Progenitor cell of endocrine pancreas (in vitro differentiated cells): ENCODE results near the gene TNNC2. TPM values are rescaled to one million over a fixed set of nuclear protein-coding genes. Genes with fewer than 3 reads are reported as not detected.
"Not testable (repeated sequence)": the region's sequence is repeated elsewhere in the genome, so short reads cannot be mapped to it uniquely, and the experiment has no call there.

Experiments used
- DNase-seq: peaks from one replicate; pipeline ENCODE4 v3.0.0; 2021; ENCODE audit warnings: low spot score; ENCODE audit not compliant: unreplicated experiment
- H3K27ac Mint-ChIP-seq: 2 replicates; pipeline ENCODE4 v1.8.0; 2021; ENCODE audit warnings: mild to moderate bottlenecking, moderate library complexity, mixed read lengths
- H3K27me3 Mint-ChIP-seq: 2 replicates; pipeline ENCODE4 v1.8.0; 2021; ENCODE audit warnings: mixed read lengths
- H3K36me3 Mint-ChIP-seq: 2 replicates; pipeline ENCODE4 v1.8.0; 2022; ENCODE audit warnings: mixed read lengths; ENCODE audit not compliant: insufficient read depth
- H3K4me1 Mint-ChIP-seq: 2 replicates; pipeline ENCODE4 v1.8.0; 2021; ENCODE audit warnings: low read depth, mixed read lengths
- H3K4me3 Mint-ChIP-seq: 2 replicates; pipeline ENCODE4 v1.8.0; 2021; ENCODE audit warnings: low read depth, mild to moderate bottlenecking, moderate library complexity, mixed read lengths
- H3K9me3 Mint-ChIP-seq: 2 replicates; pipeline ENCODE4 v1.8.0; 2021; ENCODE audit warnings: low read depth, mixed read lengths
- long read RNA-seq: library from polyadenylated mRNA; unstranded; transcript quantifications from one replicate; pipeline ENCODE4 v2.0.0, GENCODE V29; 2020
- total RNA-seq: library from RNA; stranded (reverse); gene quantifications from 2 replicates; pipeline ENCODE4 v1.2.1, GENCODE V29; 2021
- TF ChIP-seq, protein P1 (sequence below): fragments of 200-600 bp; sonication (generic); IDR thresholded peaks from one replicate; pipeline ENCODE4 v1.5.0; 2021; ENCODE audit warnings: antibody characterized with exemption, mild to moderate bottlenecking; ENCODE audit not compliant: unreplicated experiment

TNNC2 gene
- 0.67 TPM in 1 of 2 replicates, not detected in the other for total RNA-seq
- long read RNA-seq: 0 reads

GRCh38 chr20:45827030-45827652, at the start of gene TNNC2:
TSS of gene TNNC2 (minus strand) at chr20:45827312. CDS start at chr20:45827248, 64 bp downstream.
- no peaks in the 10 kb centered on the region for H3K9me3 Mint-ChIP-seq
- TF ChIP-seq, protein P1, sequence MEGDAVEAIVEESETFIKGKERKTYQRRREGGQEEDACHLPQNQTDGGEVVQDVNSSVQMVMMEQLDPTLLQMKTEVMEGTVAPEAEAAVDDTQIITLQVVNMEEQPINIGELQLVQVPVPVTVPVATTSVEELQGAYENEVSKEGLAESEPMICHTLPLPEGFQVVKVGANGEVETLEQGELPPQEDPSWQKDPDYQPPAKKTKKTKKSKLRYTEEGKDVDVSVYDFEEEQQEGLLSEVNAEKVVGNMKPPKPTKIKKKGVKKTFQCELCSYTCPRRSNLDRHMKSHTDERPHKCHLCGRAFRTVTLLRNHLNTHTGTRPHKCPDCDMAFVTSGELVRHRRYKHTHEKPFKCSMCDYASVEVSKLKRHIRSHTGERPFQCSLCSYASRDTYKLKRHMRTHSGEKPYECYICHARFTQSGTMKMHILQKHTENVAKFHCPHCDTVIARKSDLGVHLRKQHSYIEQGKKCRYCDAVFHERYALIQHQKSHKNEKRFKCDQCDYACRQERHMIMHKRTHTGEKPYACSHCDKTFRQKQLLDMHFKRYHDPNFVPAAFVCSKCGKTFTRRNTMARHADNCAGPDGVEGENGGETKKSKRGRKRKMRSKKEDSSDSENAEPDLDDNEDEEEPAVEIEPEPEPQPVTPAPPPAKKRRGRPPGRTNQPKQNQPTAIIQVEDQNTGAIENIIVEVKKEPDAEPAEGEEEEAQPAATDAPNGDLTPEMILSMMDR: no peak
- H3K27me3 Mint-ChIP-seq: peaks cover 27% of the 10 kb centered on the region
- H3K36me3 Mint-ChIP-seq: no peaks in the 10 kb centered on the region
- no peak for DNase-seq
- no peaks in the 10 kb centered on the region for H3K4me1 Mint-ChIP-seq
- H3K4me3 Mint-ChIP-seq: no peak within 1 kb of the TSS
- no peak within 1 kb of the TSS for H3K27ac Mint-ChIP-seq

DNA sequence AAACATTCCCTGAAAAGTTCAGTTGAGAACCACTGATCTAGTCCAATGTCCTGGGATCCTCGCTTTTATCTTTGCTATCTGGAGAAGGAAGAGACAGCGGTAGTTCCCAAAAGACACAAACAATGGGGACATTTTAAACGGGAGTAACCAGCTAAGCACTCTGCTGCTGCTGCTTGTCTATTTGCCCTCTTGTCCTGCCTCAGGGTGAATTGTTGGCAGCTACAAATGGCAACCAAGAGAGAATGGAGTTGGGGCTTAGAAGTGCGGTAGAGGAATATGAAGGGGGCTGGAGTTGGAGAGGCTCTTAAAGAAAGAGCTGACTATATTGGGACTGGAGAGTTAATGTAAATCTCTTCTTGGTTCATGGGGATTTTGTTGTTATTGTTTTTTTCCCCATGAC, 47.5 kb upstream of the TNNC2 start:
- Mint-ChIP-seq H3K27me3 (no peaks in the 10 kb centered on the region), H3K27ac (no peak overlapping the region), H3K36me3 (no peaks in the 10 kb centered on the region), H3K9me3 (no peaks in the 10 kb centered on the region), H3K4me3 (no peak overlapping the region), H3K4me1 (no peaks in the 10 kb centered on the region)
- no peak for DNase-seq
- TF ChIP-seq, protein P1: no peak

DNA sequence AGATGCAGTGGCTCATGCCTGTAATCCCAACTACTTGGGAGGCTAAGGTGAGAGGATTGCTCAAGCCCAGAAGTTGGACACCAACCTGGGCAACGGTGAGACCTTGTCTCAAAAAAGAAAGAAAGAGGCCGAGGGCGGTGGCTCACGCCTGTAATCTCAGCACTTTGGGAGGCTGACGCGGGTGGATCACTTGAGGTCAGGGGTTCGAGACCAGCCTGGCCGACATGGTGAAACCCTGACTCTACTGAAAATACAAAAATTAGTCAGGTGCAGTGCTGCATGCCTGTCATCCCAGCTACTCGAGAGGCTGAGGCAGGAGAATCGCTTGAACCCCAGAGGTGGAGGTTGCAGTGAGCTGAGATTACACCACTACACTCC, 47.0 kb upstream of the TNNC2 start:
- H3K4me1 Mint-ChIP-seq, H3K9me3 Mint-ChIP-seq, H3K27me3 Mint-ChIP-seq, H3K4me3 Mint-ChIP-seq, DNase-seq, H3K27ac Mint-ChIP-seq, H3K36me3 Mint-ChIP-seq: not testable (repeated sequence)

DNA sequence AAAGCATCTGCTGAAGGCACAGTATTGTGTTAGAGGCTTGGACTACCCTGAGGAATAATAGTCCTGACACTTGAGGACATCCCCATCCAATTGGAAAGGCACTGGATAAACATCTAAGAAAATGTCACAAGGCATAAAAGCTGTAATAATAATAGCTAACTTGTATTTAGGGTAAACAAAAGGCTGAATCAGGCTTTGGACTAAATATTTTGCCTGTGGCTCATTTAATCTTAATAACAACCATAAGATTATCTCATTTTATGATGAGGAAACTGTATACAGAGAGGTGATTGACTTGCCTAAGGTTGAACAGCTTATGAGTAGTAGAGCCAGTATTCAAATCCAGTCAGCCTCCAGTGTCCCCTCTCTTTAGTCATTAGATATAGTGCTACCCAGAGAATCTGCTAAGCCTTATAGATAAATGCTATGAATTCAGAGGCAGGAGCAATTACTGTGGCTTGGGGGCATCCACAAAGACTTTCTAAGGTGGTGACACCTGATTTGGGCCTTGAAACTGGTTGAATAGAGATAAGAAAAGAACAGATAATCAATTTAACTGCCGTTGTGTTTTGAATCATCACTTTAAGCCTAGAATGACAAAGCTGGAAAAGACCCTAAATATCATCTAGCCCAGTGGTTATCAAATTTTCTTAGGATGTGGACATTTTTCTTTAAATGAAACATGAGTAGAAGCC, 46.4 kb upstream of the TNNC2 start:
- H3K36me3 Mint-ChIP-seq: no peaks in the 10 kb centered on the region
- no peak overlapping the region for H3K27ac Mint-ChIP-seq
- H3K4me3 Mint-ChIP-seq: no peak overlapping the region
- H3K9me3 Mint-ChIP-seq: no peaks in the 10 kb centered on the region
- H3K27me3 Mint-ChIP-seq: no peaks in the 10 kb centered on the region
- TF ChIP-seq, protein P1: no peak
- H3K4me1 Mint-ChIP-seq: no peaks in the 10 kb centered on the region
- no peak for DNase-seq

GRCh38 chr20:45872626-45873025, 45.5 kb upstream of the TNNC2 start:
- no peak overlapping the region for H3K27ac Mint-ChIP-seq
- no peak overlapping the region for H3K4me3 Mint-ChIP-seq
- no peaks in the 10 kb centered on the region for H3K27me3 Mint-ChIP-seq
- no peaks in the 10 kb centered on the region for H3K9me3 Mint-ChIP-seq
- TF ChIP-seq, protein P1: no peak
- no peak for DNase-seq
- H3K36me3 Mint-ChIP-seq: no peaks in the 10 kb centered on the region
- no peaks in the 10 kb centered on the region for H3K4me1 Mint-ChIP-seq

DNA sequence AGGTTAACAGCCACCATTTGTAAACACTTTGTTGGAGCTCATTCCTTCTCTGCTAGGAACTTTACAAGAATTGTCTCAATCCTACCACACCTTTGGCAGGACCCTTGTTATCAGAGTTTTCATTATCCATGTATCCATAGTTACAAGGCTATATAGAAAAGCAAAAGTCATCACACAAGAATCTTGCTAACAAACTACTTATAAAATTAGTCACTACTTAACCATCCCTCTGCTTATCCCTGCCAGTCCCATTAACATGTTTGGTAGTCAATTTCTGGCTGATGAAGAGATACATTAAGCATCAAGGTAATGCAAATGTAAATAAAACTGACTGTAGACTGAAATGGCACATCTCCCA, 40.7 kb upstream of the TNNC2 start:
- Mint-ChIP-seq H3K27ac (no peak overlapping the region), H3K4me1 (no peaks in the 10 kb centered on the region), H3K9me3 (no peaks in the 10 kb centered on the region), H3K36me3 (peaks cover 1% of the 10 kb centered on the region), H3K27me3 (no peaks in the 10 kb centered on the region), H3K4me3 (no peak overlapping the region)
- TF ChIP-seq, protein P1: no peak
- no peak for DNase-seq
